ENCODE results near the gene ADIPOQ. TPM values are rescaled to one million over a fixed set of nuclear protein-coding genes. Genes with fewer than 3 reads are reported as not detected.

The ADIPOQ gene
- total and polyA plus RNA-seq, 12 donors, result 0.39 to 47.0 (median 6.8) TPM; not detected in 1

DNA sequence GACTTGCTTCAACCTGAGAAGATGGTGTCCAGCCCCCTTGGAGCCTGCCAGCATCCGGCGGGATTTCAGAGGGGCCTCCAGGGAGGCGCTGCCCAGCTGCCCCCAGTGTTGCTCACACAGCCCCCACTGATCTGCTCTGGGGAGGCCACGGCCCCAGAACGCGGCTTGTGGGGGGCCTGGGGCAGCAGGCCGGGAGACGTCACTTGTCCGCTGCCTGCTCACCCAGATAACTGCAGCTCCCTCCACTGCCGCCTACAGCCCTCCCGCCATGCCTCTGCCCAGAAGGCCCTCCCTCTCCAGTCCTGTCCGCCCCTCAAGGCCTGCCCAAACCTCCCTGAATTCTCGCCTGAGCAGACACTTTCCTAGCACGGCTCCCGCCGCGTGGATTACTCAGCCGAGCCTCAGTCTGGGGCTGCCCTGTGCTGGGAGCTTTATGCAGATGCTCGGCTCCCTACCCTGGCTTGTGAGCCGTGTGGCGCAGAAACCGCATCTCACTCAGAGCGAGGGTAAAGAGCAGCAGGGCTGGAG, 17.2 kb upstream of the ADIPOQ start:
- no peaks in the 10 kb centered on the region for H3K9me3 ChIP-seq
- H3K27me3 ChIP-seq, result peaks cover 0 to 66% (median 54%) of the 10 kb centered on the region in 7 donors
- H3K36me3 ChIP-seq, result no peaks in the 10 kb centered on the region
- TF ChIP-seq CTCF (IDR thresholded peaks at IDR 0.05), result no peak
- ATAC-seq (peak in 4 of 8 donors; percentile 2 to 49 (median 15)), DNase-seq (no peak)
- H3K4me1 ChIP-seq, result peaks cover 4 to 34% (median 12%) of the 10 kb centered on the region in 9 donors
- intact Hi-C loops (cut with DNase I), result no loop called here
- H3K27ac ChIP-seq, result no peak overlapping the region
- WGBS, 2 donors, result 16 to 17% methylated on average over 23 of the region's 23 CpGs
- peak overlapping the region in 1 of 10 donors; percentile 5 for H3K4me3 ChIP-seq

GRCh38 chr3:186825872-186826409, 16.6 kb upstream of the ADIPOQ start:
- DNase-seq, result no peak
- Histone ChIP-seq H3K27me3 (peaks cover 0 to 72% (median 60%) of the 10 kb centered on the region in 7 donors), H3K36me3 (no peaks in the 10 kb centered on the region), H3K9me3 (no peaks in the 10 kb centered on the region), H3K4me3 (peak overlapping the region in 2 of 10 donors; percentile 73 to 78), H3K27ac (no peak overlapping the region), H3K4me1 (peaks cover 4 to 34% (median 12%) of the 10 kb centered on the region in 9 donors)
- intact Hi-C loops (cut with DNase I), result no loop called here
- TF ChIP-seq CTCF (IDR thresholded peaks at IDR 0.05), result no peak
- 42 to 44% methylated on average over 11 of the region's 11 CpGs for WGBS, 2 donors
- ATAC-seq, result no peak

- H3K27ac ChIP-seq, result no peak overlapping the region
- intact Hi-C loops (cut with DNase I), result no loop called here
- H3K36me3 ChIP-seq, result no peaks in the 10 kb centered on the region
- H3K4me1 ChIP-seq, result peaks cover 4 to 34% (median 12%) of the 10 kb centered on the region in 9 donors
- 21 to 27% methylated on average over 14 of the region's 14 CpGs for WGBS, 2 donors
- DNase-seq, result no peak
- ATAC-seq, result peak in 6 of 8 donors; percentile 7 to 53 (median 26)
- no peak for TF ChIP-seq CTCF (IDR thresholded peaks at IDR 0.05)
- peak overlapping the region; percentile 50 to 86 (median 69) for H3K4me3 ChIP-seq
- no peaks in the 10 kb centered on the region for H3K9me3 ChIP-seq
- peaks cover 0 to 77% (median 65%) of the 10 kb centered on the region in 7 donors for H3K27me3 ChIP-seq
Measured at GRCh38 chr3:186826410-186826975, 16.0 kb upstream of the ADIPOQ start.

DNA sequence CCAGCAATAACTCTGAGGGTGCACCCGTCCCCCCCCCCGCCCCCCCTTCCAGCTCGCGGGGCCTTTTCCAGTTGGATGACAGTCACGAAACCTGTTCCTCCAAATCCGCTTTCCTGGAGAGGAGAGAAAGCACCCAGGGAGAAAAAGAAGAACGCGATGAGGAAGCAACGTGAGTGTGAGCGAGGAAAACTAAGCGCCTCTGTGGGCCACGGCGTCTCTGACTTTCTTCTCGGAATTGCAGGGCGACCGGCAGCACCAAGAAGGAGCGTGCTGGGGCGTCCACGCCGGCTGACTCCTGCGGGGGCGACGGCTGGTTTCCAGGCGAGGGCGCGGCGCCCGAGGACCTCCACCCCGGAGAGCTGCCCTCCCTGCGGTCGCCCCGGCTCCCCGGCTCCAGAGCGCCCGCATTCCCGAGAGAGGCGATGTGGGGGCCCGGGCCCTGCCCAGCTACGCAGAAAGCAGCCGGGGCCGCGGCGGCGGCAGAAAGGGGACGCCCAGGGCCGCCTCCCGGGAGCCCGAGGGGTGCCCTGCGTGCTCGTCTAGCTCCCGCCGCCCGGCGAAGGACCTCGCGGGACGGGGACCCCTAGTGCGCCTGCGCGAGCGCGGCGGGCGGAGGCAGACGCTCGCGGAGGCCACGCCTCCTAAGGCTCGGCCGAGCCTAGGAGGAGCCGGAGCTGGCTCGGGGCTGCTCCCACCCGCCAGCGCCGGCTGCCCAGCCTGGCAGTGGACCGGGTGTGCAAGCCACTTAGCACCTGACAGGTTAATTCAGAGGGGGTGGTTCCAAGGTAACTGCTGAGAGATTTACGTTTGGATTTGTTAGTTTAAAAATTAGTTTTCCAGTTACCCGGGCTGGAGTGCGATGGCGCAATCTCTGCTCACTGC, 15.3 kb upstream of the ADIPOQ start:
- H3K27ac ChIP-seq, result peak overlapping the region in 4 of 10 donors; percentile 26 to 82 (median 48)
- H3K27me3 ChIP-seq, result peaks cover 0 to 85% (median 73%) of the 10 kb centered on the region in 7 donors
- no peaks in the 10 kb centered on the region for H3K9me3 ChIP-seq
- H3K36me3 ChIP-seq, result no peaks in the 10 kb centered on the region
- peak; percentile 92 to 97 (median 94) for ATAC-seq
- TF ChIP-seq CTCF (IDR thresholded peaks at IDR 0.05), result no peak
- H3K4me1 ChIP-seq, result peaks cover 4 to 34% (median 12%) of the 10 kb centered on the region in 9 donors
- H3K4me3 ChIP-seq, result peak overlapping the region; percentile 50 to 86 (median 69)
- 3% methylated on average over 78 to 80 of the region's 80 CpGs for WGBS, 2 donors
- peak; percentile 63 to 85 for DNase-seq
- intact Hi-C loops (cut with DNase I), result no loop called here

Measured in heart right ventricle (tissue), 16 donors.